K562 (cell line): Measurements from ENCODE around the gene EPHB4. TPM values are rescaled to one million over a fixed set of nuclear protein-coding genes. Genes with fewer than 3 reads are reported as not detected.

Source experiments
- ATF3 ChIP-seq, 2 experiments: fragments of 450-650 bp in 1 of 2; sonication (generic) in 1 of 2; formaldehyde crosslinking in 1 of 2; IDR thresholded peaks in 1 of 2; conservative IDR thresholded peaks in 1 of 2; 2 replicates each; pipeline versions ENCODE4 v1.6.1 to v1.8.1; 2016 to 2023; ENCODE audit warnings: mild to moderate bottlenecking in 2 of 2, moderate library complexity in 2 of 2, inconsistent platforms in 1 of 2, missing genetic modification reagents in 1 of 2
- CBFA2T2 ChIP-seq: fragments of 450-650 bp; conservative IDR thresholded peaks from 2 replicates; pipeline ENCODE4 v1.6.1; 2017; ENCODE audit warnings: mild to moderate bottlenecking
- ETV1 ChIP-seq: fragments of 450-650 bp; conservative IDR thresholded peaks from 2 replicates; pipeline ENCODE4 v1.6.1; 2016; ENCODE audit warnings: missing genetic modification characterization, control low read depth, low read depth, missing compliant biosample characterization
- ETV6 ChIP-seq, 3 experiments: fragments of 150-350 bp in 1 of 3; sonication (generic) in 1 of 3; formaldehyde crosslinking in 1 of 3; IDR thresholded peaks; 2 replicates each; pipeline versions ENCODE4 v1.6.1 to v1.8.0; 2014 to 2022; ENCODE audit warnings: borderline replicate concordance in 2 of 3, low read depth in 2 of 3, antibody characterized with exemption in 1 of 3, low read length in 1 of 3, mild to moderate bottlenecking in 1 of 3, missing genetic modification reagents in 1 of 3
- MEIS2 ChIP-seq: fragments of 450-650 bp; IDR thresholded peaks from 2 replicates; pipeline ENCODE4 v1.6.1; 2014; ENCODE audit warnings: mild to moderate bottlenecking; ENCODE audit not compliant: partially characterized antibody
- MYC ChIP-seq, 2 experiments: fragments of 250-450 bp in 1 of 2; sonication (Bioruptor Pico) in 1 of 2; IDR thresholded peaks; 2 replicates each; pipeline versions ENCODE4 v1.5.1 to v1.6.1; 2012 to 2021; ENCODE audit warnings: low read depth in 2 of 2, borderline replicate concordance in 1 of 2, improper control_type of control experiment in 1 of 2, low read length in 1 of 2, mild to moderate bottlenecking in 1 of 2, moderate library complexity in 1 of 2
- SMARCA5 ChIP-seq: fragments of 450-650 bp; IDR thresholded peaks from 2 replicates; pipeline ENCODE4 v1.6.1; 2016
- STAT5B ChIP-seq: fragments of 250-450 bp; sonication (Bioruptor Pico); IDR thresholded peaks from 2 replicates; pipeline ENCODE4 v1.8.0; 2021; ENCODE audit warnings: mild to moderate bottlenecking, inconsistent platforms
- TEAD1 ChIP-seq, 2 experiments: fragments of 450-650 bp in 1 of 2; sonication (generic) in 1 of 2; formaldehyde crosslinking; IDR thresholded peaks; 2 replicates each; pipeline versions ENCODE4 v1.4.0 to v1.8.0; 2020 to 2022; ENCODE audit warnings: mild to moderate bottlenecking in 2 of 2, missing genetic modification reagents in 1 of 2
- XRCC4 ChIP-seq: IDR thresholded peaks from one replicate; pipeline ENCODE4 v1.6.1; 2011; ENCODE audit not compliant: insufficient read depth, insufficient read length; ENCODE audit errors: extremely low read depth
- YY1 ChIP-seq, 3 experiments: IDR thresholded peaks; 2 replicates each; pipeline ENCODE4 v1.6.1; 2011; ENCODE audit warnings: low read length in 2 of 3, mild to moderate bottlenecking in 2 of 3, moderate library complexity in 2 of 3, borderline replicate concordance in 1 of 3, control low read depth in 1 of 3, low read depth in 1 of 3; ENCODE audit not compliant: insufficient read depth in 3 of 3, insufficient replicate concordance in 2 of 3, control insufficient read depth in 1 of 3, insufficient read length in 1 of 3; ENCODE audit errors: extremely low read depth in 1 of 3
- ZNF263 ChIP-seq: sonication (generic); formaldehyde crosslinking; IDR thresholded peaks from 2 replicates; pipeline ENCODE4 v1.8.0; 2022; ENCODE audit warnings: mild to moderate bottlenecking, missing genetic modification reagents, borderline replicate concordance
- ZNF282 ChIP-seq: sonication (generic); formaldehyde crosslinking; IDR thresholded peaks from 2 replicates; pipeline ENCODE4 v1.8.1; 2023; ENCODE audit warnings: missing genetic modification reagents
- ZNF780A ChIP-seq: fragments of 250-450 bp; sonication (Bioruptor Pico); IDR thresholded peaks from 2 replicates; pipeline ENCODE4 v1.5.0; 2021; ENCODE audit warnings: mild to moderate bottlenecking
- polyA plus RNA-seq, 8 experiments: library from polyadenylated mRNA; depleted of rRNA in 4 of 8; stranded (reverse) in 5 of 8; unstranded in 3 of 8; fragments of >200 nt; fragmentation: Nextera tagmentation in 2 of 8; fragmentation: Illumina TruSeq in 1 of 8; extraction: Ambion mirVana in 2 of 8; extraction: Trizol in 1 of 8; gene quantifications; 2 replicates each; pipeline versions ENCODE4 v1.2.1 to v1.2.3, GENCODE V29; 2011 to 2014; ENCODE audit warnings: inconsistent platforms in 1 of 8, missing spikeins in 1 of 8
- total RNA-seq, 7 experiments: library from RNA; depleted of rRNA in 6 of 7; stranded (reverse); fragments of >200 nt in 6 of 7; fragmentation: Illumina TruSeq in 2 of 7; extraction: Trizol in 2 of 7; gene quantifications; 2 replicates each; pipeline versions ENCODE4 v1.2.1 to v1.2.3, GENCODE V29; 2011 to 2021; ENCODE audit warnings: low replicate concordance in 1 of 7
- TF ChIP-seq, protein P1 (sequence below): sonication (generic); formaldehyde crosslinking; IDR thresholded peaks from 2 replicates; pipeline ENCODE4 v1.8.0; 2022; ENCODE audit warnings: missing genetic modification reagents, mild to moderate bottlenecking, moderate library complexity, borderline replicate concordance
- TF ChIP-seq, protein P2 (sequence below): fragments of 450-650 bp; IDR thresholded peaks from 2 replicates; pipeline ENCODE4 v1.6.1; 2018; ENCODE audit warnings: mild to moderate bottlenecking, low read depth; ENCODE audit not compliant: partially characterized antibody
- TF ChIP-seq, protein P3 (sequence below): fragments of 450-650 bp; IDR thresholded peaks from 2 replicates; pipeline ENCODE4 v1.6.1; 2016; ENCODE audit warnings: missing biosample characterization, missing genetic modification characterization
- TF ChIP-seq, protein P4 (sequence below): fragments of 250-450 bp; sonication (Bioruptor Pico); IDR thresholded peaks from 2 replicates; pipeline ENCODE4 v1.8.0; 2021; ENCODE audit warnings: mild to moderate bottlenecking, moderate library complexity

EPHB4 gene
- total and polyA plus RNA-seq, 9 of the 15 experiments (the other 6 are each of a cell fraction or from before 2014, with no cell fraction given), result 1.2 to 82.1 (median 37.9) TPM

- TF ChIP-seq ATF3 (IDR thresholded peaks at IDR 0.05) (no peak), ATF3 (CRISPR knock-in tag; conservative IDR thresholded peaks at IDR 0.05) (peak; percentile 75), MYC (IDR thresholded peaks at IDR 0.05; ENCODE audit: low read depth, low read length) (peak; percentile 92), MYC (CRISPR knock-in tag; IDR thresholded peaks at IDR 0.05; ENCODE audit: borderline replicate concordance, low read depth) (peak; percentile 91), ZNF282 (CRISPR knock-in tag) (no peak), XRCC4 (no peak), TEAD1 (CRISPR knock-in tag; IDR thresholded peaks at IDR 0.05) (peak in 1 of 2 experiments; percentile 56; a peak in 1 of 4 replicates), SMARCA5 (no peak), ZNF780A (CRISPR knock-in tag) (no peak), ZNF263 (CRISPR knock-in tag) (peak; percentile 92), YY1 (IDR thresholded peaks at IDR 0.05; ENCODE audit: borderline replicate concordance in 1 of 3, control insufficient read depth in 1 of 3, extremely low read depth in 1 of 3, insufficient read depth in 3 of 3, insufficient read length in 1 of 3, insufficient replicate concordance in 2 of 3, low read depth in 1 of 3, low read length in 2 of 3) (peak in 1 of 3 experiments; percentile 48), CBFA2T2 (0 out of 2 replicates have a peak, but pooled peaks have one; percentile 13), ETV1 (no peak; the same call in 1 of the 2 replicates), STAT5B (CRISPR knock-in tag) (no peak), ETV6 (IDR thresholded peaks at IDR 0.05; ENCODE audit: borderline replicate concordance in 1 of 2, low read depth in 2 of 2, low read length in 1 of 2) (no peak), ETV6 (CRISPR knock-in tag; IDR thresholded peaks at IDR 0.05; ENCODE audit: borderline replicate concordance) (no peak), MEIS2 (no peak)
- TF ChIP-seq, protein P1, sequence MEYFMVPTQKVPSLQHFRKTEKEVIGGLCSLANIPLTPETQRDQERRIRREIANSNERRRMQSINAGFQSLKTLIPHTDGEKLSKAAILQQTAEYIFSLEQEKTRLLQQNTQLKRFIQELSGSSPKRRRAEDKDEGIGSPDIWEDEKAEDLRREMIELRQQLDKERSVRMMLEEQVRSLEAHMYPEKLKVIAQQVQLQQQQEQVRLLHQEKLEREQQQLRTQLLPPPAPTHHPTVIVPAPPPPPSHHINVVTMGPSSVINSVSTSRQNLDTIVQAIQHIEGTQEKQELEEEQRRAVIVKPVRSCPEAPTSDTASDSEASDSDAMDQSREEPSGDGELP (CRISPR knock-in tag), result peak; percentile 82; the same call in 1 of the 2 replicates
- TF ChIP-seq, protein P2, sequence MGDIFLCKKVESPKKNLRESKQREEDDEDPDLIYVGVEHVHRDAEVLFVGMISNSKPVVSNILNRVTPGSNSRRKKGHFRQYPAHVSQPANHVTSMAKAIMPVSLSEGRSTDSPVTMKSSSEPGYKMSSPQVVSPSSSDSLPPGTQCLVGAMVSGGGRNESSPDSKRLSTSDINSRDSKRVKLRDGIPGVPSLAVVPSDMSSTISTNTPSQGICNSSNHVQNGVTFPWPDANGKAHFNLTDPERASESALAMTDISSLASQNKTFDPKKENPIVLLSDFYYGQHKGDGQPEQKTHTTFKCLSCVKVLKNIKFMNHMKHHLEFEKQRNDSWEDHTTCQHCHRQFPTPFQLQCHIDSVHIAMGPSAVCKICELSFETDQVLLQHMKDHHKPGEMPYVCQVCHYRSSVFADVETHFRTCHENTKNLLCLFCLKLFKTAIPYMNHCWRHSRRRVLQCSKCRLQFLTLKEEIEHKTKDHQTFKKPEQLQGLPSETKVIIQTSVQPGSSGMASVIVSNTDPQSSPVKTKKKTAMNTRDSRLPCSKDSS, result no peak
- TF ChIP-seq, protein P3, sequence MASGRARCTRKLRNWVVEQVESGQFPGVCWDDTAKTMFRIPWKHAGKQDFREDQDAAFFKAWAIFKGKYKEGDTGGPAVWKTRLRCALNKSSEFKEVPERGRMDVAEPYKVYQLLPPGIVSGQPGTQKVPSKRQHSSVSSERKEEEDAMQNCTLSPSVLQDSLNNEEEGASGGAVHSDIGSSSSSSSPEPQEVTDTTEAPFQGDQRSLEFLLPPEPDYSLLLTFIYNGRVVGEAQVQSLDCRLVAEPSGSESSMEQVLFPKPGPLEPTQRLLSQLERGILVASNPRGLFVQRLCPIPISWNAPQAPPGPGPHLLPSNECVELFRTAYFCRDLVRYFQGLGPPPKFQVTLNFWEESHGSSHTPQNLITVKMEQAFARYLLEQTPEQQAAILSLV (tag), result no peak
- TF ChIP-seq, protein P4, sequence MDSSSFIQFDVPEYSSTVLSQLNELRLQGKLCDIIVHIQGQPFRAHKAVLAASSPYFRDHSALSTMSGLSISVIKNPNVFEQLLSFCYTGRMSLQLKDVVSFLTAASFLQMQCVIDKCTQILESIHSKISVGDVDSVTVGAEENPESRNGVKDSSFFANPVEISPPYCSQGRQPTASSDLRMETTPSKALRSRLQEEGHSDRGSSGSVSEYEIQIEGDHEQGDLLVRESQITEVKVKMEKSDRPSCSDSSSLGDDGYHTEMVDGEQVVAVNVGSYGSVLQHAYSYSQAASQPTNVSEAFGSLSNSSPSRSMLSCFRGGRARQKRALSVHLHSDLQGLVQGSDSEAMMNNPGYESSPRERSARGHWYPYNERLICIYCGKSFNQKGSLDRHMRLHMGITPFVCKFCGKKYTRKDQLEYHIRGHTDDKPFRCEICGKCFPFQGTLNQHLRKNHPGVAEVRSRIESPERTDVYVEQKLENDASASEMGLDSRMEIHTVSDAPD (CRISPR knock-in tag), result no peak
Observed at GRCh38 chr7:100852048-100852872, 24.9 kb upstream of the EPHB4 start, which contains the start of gene SLC12A9 (continued).
